Uterus (tissue), 4 donors: Measurements from ENCODE around the gene CELA3B. TPM values are rescaled to one million over a fixed set of nuclear protein-coding genes. Genes with fewer than 3 reads are reported as not detected.
A peak's percentile ranks its signal among the peaks of the same experiment; 100 is the strongest.
"Not testable (repeated sequence)": the region's sequence is repeated elsewhere in the genome, so short reads cannot be mapped to it uniquely, and the experiment has no call there.

Experiments
- DNase-seq, 2 donors: peaks; one replicate each; pipeline ENCODE4 v3.0.0-alpha.2; 2019 to 2020
- H3K27ac ChIP-seq, 2 donors: fragments of 200-600 bp; sonication (generic); 1 replicate in 1 of 2; 2 replicates in 1 of 2; pipeline ENCODE4 v1.5.1; 2016 to 2018
- H3K27me3 ChIP-seq, 2 donors: fragments of 200-600 bp; sonication (generic); one replicate each; pipeline ENCODE4 v1.5.1; 2018 to 2019; ENCODE audit warnings: control low read depth in 1 of 2
- H3K36me3 ChIP-seq, 2 donors: fragments of 200-600 bp; sonication (generic); one replicate each; pipeline ENCODE4 v1.5.1; 2019; ENCODE audit warnings: control low read depth in 1 of 2
- H3K4me1 ChIP-seq, 2 donors: fragments of 200-600 bp; sonication (generic); one replicate each; pipeline ENCODE4 v1.5.1; 2018 to 2019; ENCODE audit warnings: control low read depth in 1 of 2
- H3K4me3 ChIP-seq, 2 donors: fragments of 200-600 bp; sonication (generic); 1 replicate in 1 of 2; 2 replicates in 1 of 2; pipeline ENCODE4 v1.5.1; 2018 to 2019; ENCODE audit warnings: mild to moderate bottlenecking in 1 of 2
- H3K9me3 ChIP-seq, 2 donors: fragments of 200-600 bp; sonication (generic); one replicate each; pipeline ENCODE4 v1.5.1; 2019; ENCODE audit warnings: control low read depth in 1 of 2
- CTCF ChIP-seq, 4 experiments: fragments of 200-600 bp in 2 of 4; fragments of 450-650 bp in 2 of 4; sonication (generic) in 2 of 4; IDR thresholded peaks; one replicate each; pipeline ENCODE4 v1.5.1; 2016 to 2019; ENCODE audit warnings: antibody characterized with exemption in 4 of 4, mild to moderate bottlenecking in 2 of 4, moderate library complexity in 1 of 4
- POLR2A ChIP-seq, 2 donors: fragments of 450-650 bp; IDR thresholded peaks; one replicate each; pipeline ENCODE4 v1.6.1; 2016; ENCODE audit warnings: antibody characterized with exemption in 2 of 2, mild to moderate bottlenecking in 1 of 2, moderate library complexity in 1 of 2
- intact Hi-C: fragments of 100-400 bp; cut with DNase I; formaldehyde crosslinking; loops from one replicate; pipeline ENCODE4 v1.15.1; 2023; ENCODE audit warnings: low total_unique reads
- total RNA-seq, 4 donors: library from RNA; depleted of rRNA in 3 of 4; stranded (reverse); fragments of >200 nt in 3 of 4; gene quantifications; one replicate each; pipeline versions ENCODE4 v1.1.0 to v1.2.4, GENCODE V29; 2014 to 2023
- donor health status: DM: yes; HTN: yes; CAD: no.

CELA3B gene
- total RNA-seq, 4 donors from 2014 or later: 0.35 TPM; not detected in 3

GRCh38 chr1:21940492-21940891, 36.3 kb upstream of the CELA3B start:
- no peak overlapping the region for H3K4me3 ChIP-seq
- H3K27ac ChIP-seq: peak overlapping the region; percentile 93 to 94
- H3K36me3 ChIP-seq: no peaks in the 10 kb centered on the region
- no peak for TF ChIP-seq POLR2A (IDR thresholded peaks at IDR 0.05)
- no peak for TF ChIP-seq CTCF (IDR thresholded peaks at IDR 0.05)
- H3K9me3 ChIP-seq: no peaks in the 10 kb centered on the region
- H3K4me1 ChIP-seq: peaks cover 0 to 20% of the 10 kb centered on the region in 2 donors
- intact Hi-C loops: loop anchor here (10.0 kb wide), 1 partner anchor 46 kb away; no protein-coding TSS in a partner anchor
- no peaks in the 10 kb centered on the region for H3K27me3 ChIP-seq
- no peak for DNase-seq

- Histone ChIP-seq H3K36me3 (no peaks in the 10 kb centered on the region), H3K4me1 (peaks cover 0 to 20% of the 10 kb centered on the region in 2 donors), H3K9me3 (no peaks in the 10 kb centered on the region), H3K27ac (peak overlapping the region; percentile 93 to 94), H3K27me3 (no peaks in the 10 kb centered on the region), H3K4me3 (no peak overlapping the region)
- DNase-seq: no peak
- no peak for TF ChIP-seq CTCF (IDR thresholded peaks at IDR 0.05)
- TF ChIP-seq POLR2A (IDR thresholded peaks at IDR 0.05): no peak
- intact Hi-C loops: loop anchor here (10.0 kb wide), 1 partner anchor 47 kb away; no protein-coding TSS in a partner anchor
Observed at GRCh38 chr1:21941370-21941769, 35.5 kb upstream of the CELA3B start.

GRCh38 chr1:21942464-21942863, 34.4 kb upstream of the CELA3B start:
- intact Hi-C loops: loop anchor here (10.0 kb wide), 1 partner anchor 48 kb away; no protein-coding TSS in a partner anchor
- Histone ChIP-seq H3K9me3 (no peaks in the 10 kb centered on the region), H3K4me3 (no peak overlapping the region), H3K27ac (peak overlapping the region; percentile 75 to 93), H3K4me1 (peaks cover 0 to 20% of the 10 kb centered on the region in 2 donors), H3K27me3 (no peaks in the 10 kb centered on the region), H3K36me3 (no peaks in the 10 kb centered on the region)
- DNase-seq: no peak
- TF ChIP-seq POLR2A (IDR thresholded peaks at IDR 0.05): no peak
- TF ChIP-seq CTCF (IDR thresholded peaks at IDR 0.05): no peak

GRCh38 chr1:21942959-21943640, 33.7 kb upstream of the CELA3B start:
- H3K4me1 ChIP-seq: peaks cover 0 to 15% of the 10 kb centered on the region in 2 donors
- not testable (repeated sequence) for H3K27me3 ChIP-seq, H3K4me3 ChIP-seq, H3K36me3 ChIP-seq, H3K9me3 ChIP-seq
- intact Hi-C loops: loop anchor here (10.0 kb wide), 1 partner anchor 48 kb away; no protein-coding TSS in a partner anchor
- H3K27ac ChIP-seq: peak overlapping the region; percentile 75 to 93
- peak in 1 of 2 donors; percentile 77 for DNase-seq

- no peaks in the 10 kb centered on the region for H3K9me3 ChIP-seq
- H3K4me1 ChIP-seq: peaks cover 0 to 9% of the 10 kb centered on the region in 2 donors
- H3K36me3 ChIP-seq: no peaks in the 10 kb centered on the region
- peak overlapping the region; percentile 76 to 77 for H3K27ac ChIP-seq
- intact Hi-C loops: loop anchor here (10.0 kb wide), 1 partner anchor 50 kb away; no protein-coding TSS in a partner anchor
- H3K27me3 ChIP-seq: no peaks in the 10 kb centered on the region
- no peak for TF ChIP-seq CTCF (IDR thresholded peaks at IDR 0.05)
- TF ChIP-seq POLR2A (IDR thresholded peaks at IDR 0.05): no peak
- DNase-seq: no peak
- no peak overlapping the region for H3K4me3 ChIP-seq
Observed at GRCh38 chr1:21944733-21945073, 32.1 kb upstream of the CELA3B start.
